CD14-positive monocyte (primary cell): ENCODE data around the gene TTLL13. TPM values are rescaled to one million over a fixed set of nuclear protein-coding genes. Genes with fewer than 3 reads are reported as not detected.
A peak's percentile ranks its signal among the peaks of the same experiment; 100 is the strongest.

Source experiments
- DNase-seq, 3 donors: peaks; one replicate each; pipeline ENCODE4 v3.0.0-alpha.2; 2011 to 2022
- H2AFZ ChIP-seq: 2 replicates; pipeline ENCODE4 v1.6.0; 2012; ENCODE audit warnings: mild to moderate bottlenecking, low read depth, low read length, inconsistent platforms; ENCODE audit not compliant: insufficient read depth, poor library complexity, severe bottlenecking
- H3K27ac ChIP-seq, 2 donors: 1 replicate in 1 of 2; 2 replicates in 1 of 2; pipeline ENCODE4 v1.5.1; 2012 to 2013; ENCODE audit warnings: low read length in 2 of 2, control low read depth in 1 of 2, inconsistent platforms in 1 of 2, low read depth in 1 of 2, mild to moderate bottlenecking in 1 of 2
- H3K27me3 ChIP-seq, 2 donors: one replicate each; pipeline versions ENCODE4 v1.6.0 to v1.6.1; 2011 to 2013; ENCODE audit warnings: low read length in 2 of 2; ENCODE audit not compliant: control insufficient read depth in 2 of 2, insufficient read depth in 2 of 2
- H3K36me3 ChIP-seq, 2 donors: replicated peaks in 1 of 2; 1 replicate in 1 of 2; 2 replicates in 1 of 2; pipeline versions ENCODE4 v1.5.1 to v1.6.1; 2012 to 2013; ENCODE audit warnings: low read length in 2 of 2, control low read depth in 1 of 2, inconsistent platforms in 1 of 2, mild to moderate bottlenecking in 1 of 2; ENCODE audit not compliant: insufficient read depth in 2 of 2, control insufficient read depth in 1 of 2
- H3K4me1 ChIP-seq, 2 donors: 1 replicate in 1 of 2; 2 replicates in 1 of 2; pipeline versions ENCODE4 v1.5.1 to v1.6.1; 2012 to 2013; ENCODE audit warnings: low read length in 2 of 2, control low read depth in 1 of 2, inconsistent platforms in 1 of 2, mild to moderate bottlenecking in 1 of 2, moderate library complexity in 1 of 2; ENCODE audit not compliant: insufficient read depth in 2 of 2, control insufficient read depth in 1 of 2
- H3K4me2 ChIP-seq: replicated peaks from 2 replicates; pipeline ENCODE3; 2012; ENCODE audit warnings: low read length, moderate library complexity, mild to moderate bottlenecking; ENCODE audit not compliant: poor library complexity, severe bottlenecking; ENCODE audit errors: extremely low read depth
- H3K4me3 ChIP-seq, 3 experiments: fragments of 200-600 bp in 1 of 3; sonication (generic) in 1 of 3; replicated peaks in 1 of 3; 1 replicate in 2 of 3; 2 replicates in 1 of 3; pipeline ENCODE4 v1.5.1; 2011 to 2013; ENCODE audit warnings: low read length in 3 of 3, mild to moderate bottlenecking in 3 of 3, control low read depth in 2 of 3, low read depth in 2 of 3, inconsistent platforms in 1 of 3, moderate library complexity in 1 of 3
- H3K79me2 ChIP-seq: 2 replicates; pipeline ENCODE4 v1.6.0; 2012; ENCODE audit warnings: mild to moderate bottlenecking, control low read depth, inconsistent platforms, low read length, moderate library complexity; ENCODE audit not compliant: insufficient read depth
- H3K9ac ChIP-seq: 2 replicates; pipeline ENCODE4 v1.6.0; 2017; ENCODE audit warnings: low read length, mild to moderate bottlenecking; ENCODE audit not compliant: insufficient read depth, poor library complexity, severe bottlenecking
- H3K9me3 ChIP-seq, 2 donors: replicated peaks in 1 of 2; 1 replicate in 1 of 2; 2 replicates in 1 of 2; pipeline versions ENCODE4 v1.5.1 to v1.6.1; 2012 to 2013; ENCODE audit warnings: low read length in 2 of 2, control low read depth in 1 of 2; ENCODE audit not compliant: control insufficient read depth in 1 of 2, insufficient read depth in 1 of 2
- H4K20me1 ChIP-seq: 2 replicates; pipeline ENCODE4 v1.6.0; 2012; ENCODE audit warnings: mild to moderate bottlenecking, low read length, control low read depth, moderate library complexity; ENCODE audit not compliant: insufficient read depth
- H3K27ac Mint-ChIP-seq, 7 donors: one replicate each; pipeline ENCODE4 v1.8.0; 2020; ENCODE audit warnings: mild to moderate bottlenecking in 7 of 7, mixed read lengths in 7 of 7, moderate library complexity in 6 of 7, inconsistent platforms in 2 of 7
- H3K27me3 Mint-ChIP-seq, 3 donors: one replicate each; pipeline ENCODE4 v1.8.0; 2021 to 2022; ENCODE audit warnings: low read depth in 3 of 3, mild to moderate bottlenecking in 3 of 3, mixed read lengths in 3 of 3, moderate library complexity in 3 of 3, inconsistent platforms in 1 of 3
- H3K36me3 Mint-ChIP-seq, 2 donors: one replicate each; pipeline ENCODE4 v1.8.0; 2020; ENCODE audit warnings: mixed read lengths in 2 of 2, inconsistent platforms in 1 of 2, mild to moderate bottlenecking in 1 of 2
- H3K4me1 Mint-ChIP-seq: one replicate; pipeline ENCODE4 v1.8.0; 2020; ENCODE audit warnings: mild to moderate bottlenecking, mixed read lengths
- H3K4me3 Mint-ChIP-seq, 2 donors: one replicate each; pipeline ENCODE4 v1.8.0; 2020; ENCODE audit warnings: mild to moderate bottlenecking in 2 of 2, mixed read lengths in 2 of 2, moderate library complexity in 1 of 2
- H3K9me3 Mint-ChIP-seq, 7 donors: one replicate each; pipeline ENCODE4 v1.8.0; 2020 to 2022; ENCODE audit warnings: mixed read lengths in 7 of 7, mild to moderate bottlenecking in 6 of 7, moderate library complexity in 6 of 7, inconsistent platforms in 2 of 7
- WGBS: methylation state at CpG from one replicate; pipeline ENCODE4 v1.1.5; 2013; ENCODE audit warnings: missing lambda C conversion rate; ENCODE audit not compliant: insufficient coverage; 5-methylcytosine and 5-hydroxymethylcytosine counted together
- intact Hi-C, 2 donors: fragments of 100-400 bp; cut with micrococcal nuclease; formaldehyde crosslinking; loops; one replicate each; pipeline versions ENCODE4 v1.15.0 to v1.15.1; 2023
- polyA plus RNA-seq, 3 donors: library from polyadenylated mRNA; depleted of rRNA in 1 of 3; unstranded in 2 of 3; stranded (reverse) in 1 of 3; fragments of 300-500 nt in 2 of 3; fragments of >200 nt in 1 of 3; fragmentation: Illumina TruSeq in 2 of 3; gene quantifications; 1 replicate in 2 of 3; 2 replicates in 1 of 3; pipeline ENCODE4 v1.2.3, GENCODE V29; 2012 to 2021
- TF ChIP-seq, protein P1 (sequence below): fragments of 200-600 bp; IDR thresholded peaks from one replicate; pipeline ENCODE4 v1.8.0; 2022; ENCODE audit warnings: antibody characterized with exemption, mild to moderate bottlenecking

Gene TTLL13
- polyA plus RNA-seq, 3 donors, result 0.08 to 0.13 TPM; not detected in 1

DNA sequence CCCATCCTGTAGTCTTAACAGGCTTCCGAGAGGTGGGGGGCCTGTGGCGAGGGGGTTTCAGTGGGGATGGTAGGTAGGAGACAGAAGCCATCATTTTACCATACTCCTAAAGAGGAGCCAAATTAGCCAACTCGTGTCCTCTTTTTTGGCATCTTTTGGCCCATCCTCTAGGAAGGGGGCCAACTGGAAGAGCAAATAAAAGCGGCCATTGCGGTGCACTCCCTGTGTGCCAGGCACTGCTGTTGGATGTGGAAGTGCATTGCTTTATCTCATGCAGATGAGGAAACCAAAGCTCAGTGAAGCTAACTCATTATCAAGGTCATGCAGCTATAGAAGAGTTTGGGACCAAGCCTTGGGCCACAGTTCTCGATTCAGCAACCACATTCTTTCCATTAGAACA, 42.1 kb upstream of the TTLL13 start:
- DNase-seq, result no peak
- Histone ChIP-seq H3K27ac (no peak overlapping the region), H3K27me3 (no peaks in the 10 kb centered on the region), H3K36me3 (peaks cover 41 to 67% of the 10 kb centered on the region in 2 donors), H3K79me2 (peaks cover 91% of the 10 kb centered on the region), H4K20me1 (peaks cover 98% of the 10 kb centered on the region), H2AFZ (no peak overlapping the region), H3K4me3 (no peak overlapping the region), H3K9me3 (no peaks in the 10 kb centered on the region), H3K4me2 (no peak overlapping the region), H3K9ac (no peak overlapping the region), H3K4me1 (peaks cover 33 to 67% of the 10 kb centered on the region in 2 donors)
- TF ChIP-seq, protein P1, sequence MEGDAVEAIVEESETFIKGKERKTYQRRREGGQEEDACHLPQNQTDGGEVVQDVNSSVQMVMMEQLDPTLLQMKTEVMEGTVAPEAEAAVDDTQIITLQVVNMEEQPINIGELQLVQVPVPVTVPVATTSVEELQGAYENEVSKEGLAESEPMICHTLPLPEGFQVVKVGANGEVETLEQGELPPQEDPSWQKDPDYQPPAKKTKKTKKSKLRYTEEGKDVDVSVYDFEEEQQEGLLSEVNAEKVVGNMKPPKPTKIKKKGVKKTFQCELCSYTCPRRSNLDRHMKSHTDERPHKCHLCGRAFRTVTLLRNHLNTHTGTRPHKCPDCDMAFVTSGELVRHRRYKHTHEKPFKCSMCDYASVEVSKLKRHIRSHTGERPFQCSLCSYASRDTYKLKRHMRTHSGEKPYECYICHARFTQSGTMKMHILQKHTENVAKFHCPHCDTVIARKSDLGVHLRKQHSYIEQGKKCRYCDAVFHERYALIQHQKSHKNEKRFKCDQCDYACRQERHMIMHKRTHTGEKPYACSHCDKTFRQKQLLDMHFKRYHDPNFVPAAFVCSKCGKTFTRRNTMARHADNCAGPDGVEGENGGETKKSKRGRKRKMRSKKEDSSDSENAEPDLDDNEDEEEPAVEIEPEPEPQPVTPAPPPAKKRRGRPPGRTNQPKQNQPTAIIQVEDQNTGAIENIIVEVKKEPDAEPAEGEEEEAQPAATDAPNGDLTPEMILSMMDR, result no peak
- Mint-ChIP-seq H3K36me3 (peaks cover 61 to 90% of the 10 kb centered on the region in 2 donors), H3K27me3 (peaks cover under 1 to 4% (median 1%) of the 10 kb centered on the region in 3 donors), H3K27ac (peak overlapping the region in 2 of 7 donors; percentile 27 to 32), H3K4me3 (no peak overlapping the region), H3K9me3 (peaks cover 0 to 2% (median 0%) of the 10 kb centered on the region in 7 donors), H3K4me1 (peaks cover 74% of the 10 kb centered on the region)
- intact Hi-C loops, result loop anchor here in 1 of 2 donors (5.0 kb wide), 1 partner anchor 40 kb away; no protein-coding TSS in a partner anchor
- WGBS, result 100% methylated on average over 1 of the region's 6 CpGs

GRCh38 chr15:90208356-90208755, 41.0 kb upstream of the TTLL13 start:
- Histone ChIP-seq H3K27ac (no peak overlapping the region), H3K4me2 (no peak overlapping the region), H3K4me1 (peaks cover 30 to 66% of the 10 kb centered on the region in 2 donors), H3K36me3 (peaks cover 44 to 73% of the 10 kb centered on the region in 2 donors), H3K79me2 (peaks cover 91% of the 10 kb centered on the region), H3K27me3 (no peaks in the 10 kb centered on the region), H4K20me1 (peaks cover 98% of the 10 kb centered on the region), H2AFZ (no peak overlapping the region), H3K9ac (no peak overlapping the region), H3K9me3 (no peaks in the 10 kb centered on the region), H3K4me3 (no peak overlapping the region)
- intact Hi-C loops, result loop anchor here in 1 of 2 donors (5.0 kb wide), 1 partner anchor 41 kb away; no protein-coding TSS in a partner anchor
- H3K9me3 Mint-ChIP-seq, result peaks cover 0 to 2% (median 0%) of the 10 kb centered on the region in 7 donors
- no peak for DNase-seq
- WGBS, result 96% methylated on average over 4 of the region's 6 CpGs
- H3K4me3 Mint-ChIP-seq, result no peak overlapping the region
- H3K27ac Mint-ChIP-seq, result peak overlapping the region in 1 of 7 donors; percentile 42
- H3K27me3 Mint-ChIP-seq, result peaks cover 0 to 1% (median 0%) of the 10 kb centered on the region in 3 donors
- H3K4me1 Mint-ChIP-seq, result peaks cover 68% of the 10 kb centered on the region
- H3K36me3 Mint-ChIP-seq, result peaks cover 52 to 87% of the 10 kb centered on the region in 2 donors
- TF ChIP-seq, protein P1, result no peak
